Lower leg skin (tissue), 4 donors: ENCODE data around the gene RTN3. TPM values are rescaled to one million over a fixed set of nuclear protein-coding genes. Genes with fewer than 3 reads are reported as not detected.

Experiments used
- DNase-seq, 2 donors: peaks; one replicate each; pipeline ENCODE4 v3.0.0-alpha.2; 2019; ENCODE audit warnings: low spot score in 2 of 2
- H3K4me3 ChIP-seq: fragments of 200-600 bp; sonication (generic); 2 replicates; pipeline ENCODE4 v1.5.1; 2017; ENCODE audit warnings: mild to moderate bottlenecking, low read depth; ENCODE audit not compliant: poor library complexity, severe bottlenecking
- POLR2A ChIP-seq, 2 donors: fragments of 450-650 bp; IDR thresholded peaks; one replicate each; pipeline ENCODE4 v1.6.1; 2016 to 2017; ENCODE audit warnings: antibody characterized with exemption in 2 of 2, mild to moderate bottlenecking in 1 of 2, moderate library complexity in 1 of 2
- WGBS, 2 donors: methylation state at CpG; one replicate each; pipeline ENCODE4 v1.1.5; 2018; 5-methylcytosine and 5-hydroxymethylcytosine counted together
- intact Hi-C: fragments of 100-400 bp; cut with DNase I; formaldehyde crosslinking; loops from one replicate; pipeline ENCODE4 v1.15.0; 2023; ENCODE audit warnings: low total_unique reads
- total RNA-seq, 4 donors: library from RNA; depleted of rRNA; stranded (reverse); fragments of >200 nt; gene quantifications; one replicate each; pipeline ENCODE4 v1.1.0, GENCODE V29; 2016
- TF ChIP-seq, protein P1 (sequence below), 3 donors: fragments of 450-650 bp; IDR thresholded peaks; one replicate each; pipeline ENCODE4 v1.5.1; 2016; ENCODE audit warnings: antibody characterized with exemption in 3 of 3, mild to moderate bottlenecking in 3 of 3, moderate library complexity in 2 of 3

RTN3 gene
- total RNA-seq, 4 donors from 2014 or later: 124 to 192 (median 148) TPM

DNA sequence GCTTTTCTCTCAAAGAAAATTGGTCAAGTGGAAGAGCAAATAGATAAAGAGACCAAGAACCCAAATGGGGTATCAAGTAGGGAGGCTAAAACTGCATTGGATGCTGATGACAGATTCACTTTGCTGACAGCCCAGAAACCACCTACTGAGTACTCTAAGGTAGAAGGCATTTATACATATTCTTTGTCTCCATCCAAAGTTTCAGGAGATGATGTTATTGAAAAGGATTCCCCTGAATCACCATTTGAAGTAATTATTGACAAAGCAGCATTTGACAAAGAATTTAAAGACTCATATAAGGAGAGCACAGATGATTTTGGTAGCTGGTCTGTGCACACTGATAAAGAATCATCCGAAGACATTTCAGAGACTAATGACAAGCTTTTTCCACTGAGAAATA, 37.7 kb downstream of the RTN3 start:
- DNase-seq: no peak
- no peak for TF ChIP-seq POLR2A (IDR thresholded peaks at IDR 0.05)
- TF ChIP-seq, protein P1, sequence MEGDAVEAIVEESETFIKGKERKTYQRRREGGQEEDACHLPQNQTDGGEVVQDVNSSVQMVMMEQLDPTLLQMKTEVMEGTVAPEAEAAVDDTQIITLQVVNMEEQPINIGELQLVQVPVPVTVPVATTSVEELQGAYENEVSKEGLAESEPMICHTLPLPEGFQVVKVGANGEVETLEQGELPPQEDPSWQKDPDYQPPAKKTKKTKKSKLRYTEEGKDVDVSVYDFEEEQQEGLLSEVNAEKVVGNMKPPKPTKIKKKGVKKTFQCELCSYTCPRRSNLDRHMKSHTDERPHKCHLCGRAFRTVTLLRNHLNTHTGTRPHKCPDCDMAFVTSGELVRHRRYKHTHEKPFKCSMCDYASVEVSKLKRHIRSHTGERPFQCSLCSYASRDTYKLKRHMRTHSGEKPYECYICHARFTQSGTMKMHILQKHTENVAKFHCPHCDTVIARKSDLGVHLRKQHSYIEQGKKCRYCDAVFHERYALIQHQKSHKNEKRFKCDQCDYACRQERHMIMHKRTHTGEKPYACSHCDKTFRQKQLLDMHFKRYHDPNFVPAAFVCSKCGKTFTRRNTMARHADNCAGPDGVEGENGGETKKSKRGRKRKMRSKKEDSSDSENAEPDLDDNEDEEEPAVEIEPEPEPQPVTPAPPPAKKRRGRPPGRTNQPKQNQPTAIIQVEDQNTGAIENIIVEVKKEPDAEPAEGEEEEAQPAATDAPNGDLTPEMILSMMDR (IDR thresholded peaks at IDR 0.05): no peak
- intact Hi-C loops: loop anchor here (10.0 kb wide), 1 partner anchor 64 kb away; no protein-coding TSS in a partner anchor
- WGBS, 2 donors: 60 to 77% methylated on average over 1 of the region's 1 CpG
- H3K4me3 ChIP-seq: no peak overlapping the region

DNA sequence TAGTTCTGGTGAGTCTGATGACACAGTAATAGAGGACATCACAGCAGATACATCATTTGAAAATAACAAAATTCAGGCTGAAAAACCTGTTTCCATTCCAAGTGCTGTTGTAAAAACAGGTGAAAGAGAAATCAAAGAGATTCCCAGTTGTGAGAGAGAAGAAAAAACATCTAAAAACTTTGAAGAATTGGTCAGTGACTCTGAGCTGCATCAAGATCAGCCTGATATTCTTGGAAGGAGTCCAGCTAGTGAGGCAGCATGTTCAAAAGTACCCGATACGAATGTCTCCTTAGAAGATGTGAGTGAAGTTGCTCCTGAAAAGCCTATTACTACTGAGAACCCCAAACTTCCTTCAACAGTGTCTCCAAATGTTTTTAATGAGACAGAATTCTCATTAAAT, 38.7 kb downstream of the RTN3 start:
- DNase-seq: no peak
- TF ChIP-seq, protein P1 (IDR thresholded peaks at IDR 0.05): no peak
- TF ChIP-seq POLR2A (IDR thresholded peaks at IDR 0.05): no peak
- 70 to 74% methylated on average over 2 of the region's 2 CpGs for WGBS, 2 donors
- intact Hi-C loops: loop anchor here (10.0 kb wide), 1 partner anchor 65 kb away; no protein-coding TSS in a partner anchor
- no peak overlapping the region for H3K4me3 ChIP-seq

DNA sequence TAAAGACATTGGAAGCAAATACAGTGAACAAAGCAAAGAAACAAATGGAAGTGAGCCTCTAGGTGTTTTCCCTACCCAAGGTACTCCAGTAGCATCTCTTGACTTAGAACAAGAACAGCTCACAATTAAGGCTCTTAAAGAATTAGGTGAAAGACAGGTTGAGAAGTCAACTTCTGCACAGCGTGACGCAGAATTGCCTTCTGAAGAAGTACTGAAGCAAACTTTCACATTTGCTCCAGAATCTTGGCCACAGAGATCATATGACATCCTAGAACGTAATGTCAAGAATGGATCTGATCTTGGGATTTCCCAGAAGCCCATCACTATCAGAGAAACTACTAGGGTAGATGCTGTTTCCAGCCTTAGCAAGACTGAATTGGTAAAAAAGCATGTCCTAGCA, 39.3 kb downstream of the RTN3 start:
- TF ChIP-seq, protein P1 (IDR thresholded peaks at IDR 0.05): no peak
- no peak for DNase-seq
- WGBS, 2 donors: 92 to 99% methylated on average over 3 of the region's 3 CpGs
- no peak overlapping the region for H3K4me3 ChIP-seq
- intact Hi-C loops: no loop called here

DNA sequence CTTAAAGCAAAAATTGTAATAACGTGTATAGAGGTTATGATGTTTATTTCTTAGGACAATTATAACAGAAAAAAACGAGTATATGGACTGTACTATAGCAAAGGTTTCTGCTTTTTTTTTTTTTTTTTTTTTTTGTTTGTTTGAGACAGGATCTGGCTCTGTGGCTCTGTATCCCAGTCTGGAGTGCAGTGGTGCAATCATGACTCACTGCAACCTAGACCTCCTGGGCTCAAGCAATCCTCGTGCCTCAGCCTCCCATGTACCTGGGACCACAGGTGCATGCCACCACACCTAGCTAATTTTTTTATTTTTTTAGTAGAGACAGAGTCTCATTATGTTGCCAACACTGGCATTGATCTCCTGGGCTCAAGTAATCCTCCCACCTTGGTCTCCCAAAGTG, 48.0 kb downstream of the RTN3 start:
- TF ChIP-seq POLR2A (IDR thresholded peaks at IDR 0.05): no peak
- TF ChIP-seq, protein P1 (IDR thresholded peaks at IDR 0.05): no peak
- 76 to 85% methylated on average over 3 of the region's 3 CpGs for WGBS, 2 donors
- DNase-seq: no peak

DNA sequence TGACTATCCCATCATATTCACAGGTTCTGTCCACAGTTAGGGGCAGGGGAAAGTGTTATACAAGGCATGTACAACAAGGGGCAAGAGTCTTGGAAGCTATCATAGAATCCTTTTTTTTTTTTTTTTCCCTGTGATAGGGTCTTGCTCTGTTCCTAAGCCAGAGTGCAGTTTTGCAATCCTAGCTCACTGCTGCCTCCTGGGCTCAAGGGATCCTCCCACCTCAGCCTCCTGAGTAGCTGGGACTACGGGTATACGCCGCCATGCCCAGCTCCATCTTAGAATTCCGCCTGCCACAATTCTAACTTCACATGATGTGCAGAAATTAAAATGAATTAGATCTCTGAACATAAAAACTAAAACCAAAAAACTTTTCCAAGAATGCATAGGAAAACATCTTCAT, 55.6 kb downstream of the RTN3 start:
- 93 to 96% methylated on average over 4 of the region's 4 CpGs for WGBS, 2 donors
- no peak for TF ChIP-seq POLR2A (IDR thresholded peaks at IDR 0.05)
- TF ChIP-seq, protein P1 (IDR thresholded peaks at IDR 0.05): no peak

More for the DNA sequence above, 48.0 kb downstream of the RTN3 start:
- H3K4me3 ChIP-seq: no peak overlapping the region
- intact Hi-C loops: no loop called here

DNA sequence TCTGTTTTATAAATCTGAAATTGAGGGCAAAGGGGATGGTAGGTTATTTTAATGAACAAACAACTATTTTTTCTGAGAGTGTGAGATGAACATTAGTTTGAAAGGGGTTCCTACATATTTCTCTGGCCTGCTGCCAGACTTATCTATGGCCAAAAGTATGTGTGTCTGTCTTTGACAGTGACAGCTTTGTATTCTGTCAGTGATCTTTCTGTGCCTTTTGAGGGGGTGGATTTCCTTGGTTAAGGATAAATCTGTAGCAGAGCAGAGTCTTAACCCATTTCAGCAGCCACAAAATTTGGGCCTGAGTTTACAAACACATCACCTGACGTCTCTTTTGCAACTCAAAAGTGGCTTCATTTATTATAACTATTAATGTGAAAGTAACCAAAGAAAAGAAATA, 56.4 kb downstream of the RTN3 start:
- TF ChIP-seq POLR2A (IDR thresholded peaks at IDR 0.05): no peak
- TF ChIP-seq, protein P1 (IDR thresholded peaks at IDR 0.05): no peak
- WGBS, 2 donors: 40 to 76% methylated on average over 1 of the region's 1 CpG
- DNase-seq: no peak
- intact Hi-C loops: no loop called here
- H3K4me3 ChIP-seq: no peak overlapping the region

More for the DNA sequence above, 55.6 kb downstream of the RTN3 start:
- DNase-seq: no peak
- no peak overlapping the region for H3K4me3 ChIP-seq
- intact Hi-C loops: no loop called here
